Endothelial cell of umbilical vein (primary cell): ENCODE results near the gene SMCO2.

Experiments used
- CTCF ChIP-seq, 2 donors: IDR thresholded peaks; 1 replicate in 1 of 2; 2 replicates in 1 of 2; pipeline ENCODE4 v1.5.1; 2011; ENCODE audit warnings: low read length in 2 of 2, mild to moderate bottlenecking in 2 of 2, moderate library complexity in 2 of 2, control low read depth in 1 of 2, inconsistent platforms in 1 of 2, low read depth in 1 of 2; ENCODE audit not compliant: insufficient read depth in 1 of 2; ENCODE audit errors: extremely low read depth in 1 of 2
- EZH2 ChIP-seq: IDR thresholded peaks from 2 replicates; pipeline ENCODE4 v1.6.1; 2012; ENCODE audit warnings: borderline replicate concordance, low read depth, mild to moderate bottlenecking, moderate library complexity, low read length, inconsistent platforms; ENCODE audit not compliant: severe bottlenecking
- GATA2 ChIP-seq: IDR thresholded peaks from 2 replicates; pipeline ENCODE4 v1.7.0; 2011; ENCODE audit warnings: low read depth, mild to moderate bottlenecking, moderate library complexity, mixed read lengths, low read length; ENCODE audit not compliant: insufficient read length, insufficient read depth
- MYC ChIP-seq: IDR thresholded peaks from one replicate; pipeline ENCODE4 v1.6.1; 2011; ENCODE audit warnings: mild to moderate bottlenecking, low read depth, low read length
- POLR2A ChIP-seq: IDR thresholded peaks from 2 replicates; pipeline ENCODE4 v1.6.1; 2012; ENCODE audit warnings: low read depth, mild to moderate bottlenecking, control low read depth, low read length
- POLR2AphosphoS5 ChIP-seq: IDR thresholded peaks from 2 replicates; pipeline ENCODE4 v1.6.1; 2012; ENCODE audit warnings: low read depth, mild to moderate bottlenecking, control low read depth, low read length, moderate library complexity; ENCODE audit not compliant: insufficient read depth
- TF ChIP-seq, protein P1 (sequence below): IDR thresholded peaks from 2 replicates; pipeline ENCODE4 v1.6.1; 2011; ENCODE audit not compliant: insufficient read depth, insufficient read length

DNA sequence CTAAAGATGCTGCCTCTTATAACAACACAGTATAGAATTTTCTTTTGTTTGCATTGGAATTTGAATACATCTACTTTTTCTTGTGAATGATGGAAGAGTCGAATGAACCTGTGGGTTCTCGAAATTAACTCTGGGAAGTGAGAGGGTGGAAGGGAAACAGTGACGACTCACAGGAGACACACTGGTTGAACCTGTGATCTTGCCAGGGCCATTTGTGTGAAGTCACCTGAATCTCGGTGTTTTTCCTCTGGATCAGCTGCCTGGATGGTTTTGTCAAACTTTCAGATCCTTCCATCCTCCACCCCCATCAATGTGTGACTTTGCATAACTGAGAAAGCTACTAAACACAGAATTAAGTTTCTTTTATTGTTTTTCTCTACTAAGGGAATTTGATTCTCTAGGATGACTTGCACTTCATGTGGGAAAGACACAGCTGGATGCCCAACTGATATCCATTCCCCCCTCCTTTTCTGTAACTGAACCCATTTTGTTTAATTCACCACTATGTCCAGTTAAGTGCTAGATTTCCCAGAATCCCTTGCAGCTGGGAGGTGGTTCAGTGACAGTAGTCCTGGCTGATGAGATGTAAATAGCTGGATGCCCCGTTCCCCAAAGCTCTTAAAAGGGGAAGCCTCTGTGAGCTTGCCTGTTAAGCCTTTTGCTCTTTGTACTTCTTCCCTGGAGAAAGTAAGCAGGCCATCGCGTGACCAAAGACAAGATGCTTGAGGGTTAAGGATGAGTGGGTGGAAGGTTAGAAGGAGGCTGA lies 83.8 kb downstream of the SMCO2 start:
- TF ChIP-seq, protein P1, sequence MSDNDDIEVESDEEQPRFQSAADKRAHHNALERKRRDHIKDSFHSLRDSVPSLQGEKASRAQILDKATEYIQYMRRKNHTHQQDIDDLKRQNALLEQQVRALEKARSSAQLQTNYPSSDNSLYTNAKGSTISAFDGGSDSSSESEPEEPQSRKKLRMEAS: no peak
- TF ChIP-seq EZH2: no peak
- no peak for TF ChIP-seq POLR2A
- TF ChIP-seq CTCF (IDR thresholded peaks at IDR 0.05; ENCODE audit: extremely low read depth in 1 of 2, insufficient read depth in 1 of 2, low read depth in 1 of 2, low read length in 2 of 2): no peak
- no peak for TF ChIP-seq POLR2AphosphoS5
- TF ChIP-seq MYC: no peak
- TF ChIP-seq GATA2: no peak
